Left lobe of liver (tissue), 2 donors: Measurements from ENCODE around the gene CFAP68. TPM values are rescaled to one million over a fixed set of nuclear protein-coding genes. Genes with fewer than 3 reads are reported as not detected.

Experiments
- ATAC-seq: fragments of 200-7000 bp; cut with Tn5 transposase; one replicate; pipeline ENCODE4 v1.9.1; 2020; ENCODE audit warnings: mild to moderate bottlenecking, moderate library complexity
- DNase-seq: peaks from one replicate; pipeline ENCODE4 v3.0.0-alpha.2; 2020; ENCODE audit warnings: low spot score
- total RNA-seq: library from RNA; stranded (reverse); gene quantifications from one replicate; pipeline ENCODE4 v1.2.1, GENCODE V29; 2021
- donor health status: DM: no; HTN: no; CAD: no; lungs with moderate emphysema.
- donor health status: DM: no; HTN: yes; CAD: no.

The CFAP68 gene, protein sequence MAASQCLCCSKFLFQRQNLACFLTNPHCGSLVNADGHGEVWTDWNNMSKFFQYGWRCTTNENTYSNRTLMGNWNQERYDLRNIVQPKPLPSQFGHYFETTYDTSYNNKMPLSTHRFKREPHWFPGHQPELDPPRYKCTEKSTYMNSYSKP
- 12.5 TPM for total RNA-seq

DNA sequence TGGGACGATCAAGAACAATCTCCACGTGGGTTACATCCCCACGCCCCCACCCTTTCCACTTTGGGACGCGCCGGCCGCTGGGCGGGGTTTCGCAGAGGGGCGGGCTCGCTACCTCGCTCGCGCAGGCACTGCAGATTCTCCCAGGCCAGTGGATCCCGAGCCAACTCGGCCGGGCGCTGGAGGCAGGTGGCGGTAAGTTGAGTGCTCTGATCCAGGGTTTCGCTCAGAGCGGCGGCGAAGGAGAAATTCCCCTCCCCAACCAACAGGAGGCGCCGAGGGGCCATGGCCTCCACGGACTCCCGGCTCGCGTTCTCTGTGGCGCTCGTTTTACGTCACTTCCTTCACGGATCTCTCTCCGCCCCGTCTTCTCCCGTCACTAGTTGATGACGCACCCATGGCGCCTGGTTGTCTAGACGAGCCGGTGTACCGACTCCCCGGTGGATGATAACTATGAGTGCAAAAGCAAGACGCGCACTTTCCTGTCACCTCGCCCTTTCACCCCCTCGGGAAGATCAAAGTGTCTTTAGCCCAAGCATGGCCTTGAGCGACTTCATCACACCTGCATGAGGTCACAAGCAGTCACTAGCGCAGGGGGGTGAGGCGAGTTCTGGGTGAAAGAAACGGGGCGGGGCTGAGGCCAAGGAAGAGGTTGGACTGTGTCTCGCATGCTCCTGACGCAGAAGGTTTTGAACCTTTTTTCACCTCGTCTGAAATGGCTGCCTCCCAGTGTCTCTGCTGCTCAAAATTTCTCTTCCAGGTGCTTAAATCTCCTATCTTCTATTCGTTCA is at the start of gene CFAP68, which contains the start of gene FDXACB1:
TSS of gene CFAP68 (plus strand) at position 693 of the 788 bp plus-strand sequence. CDS start at position 713, 20 bp downstream.
TSS of gene FDXACB1 (minus strand) at position 317 of the 788 bp plus-strand sequence. CDS start at position 284, 33 bp downstream.
- ATAC-seq (peak; percentile 95), DNase-seq (peak; percentile 97)

DNA sequence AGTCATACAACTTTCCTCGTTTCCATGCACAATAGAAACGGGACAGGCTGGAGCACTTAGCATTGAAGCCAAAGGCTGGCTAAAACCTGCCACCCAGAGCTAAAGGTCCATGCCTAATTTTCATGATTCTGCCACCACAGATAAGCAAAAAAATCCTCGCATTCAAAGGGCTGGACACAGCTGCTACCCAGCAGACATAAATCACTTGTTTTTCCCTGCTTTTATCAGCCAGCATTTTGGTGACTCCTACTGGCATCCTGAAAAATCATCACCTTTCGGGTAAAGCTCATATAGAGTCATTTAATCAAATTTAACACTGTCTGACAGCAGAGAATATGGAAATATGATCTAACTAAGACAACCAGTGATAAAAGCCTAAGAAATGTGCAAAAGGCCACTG is 45.8 kb upstream of the CFAP68 start:
- DNase-seq (peak; percentile 52), ATAC-seq (peak; percentile 85)

DNA sequence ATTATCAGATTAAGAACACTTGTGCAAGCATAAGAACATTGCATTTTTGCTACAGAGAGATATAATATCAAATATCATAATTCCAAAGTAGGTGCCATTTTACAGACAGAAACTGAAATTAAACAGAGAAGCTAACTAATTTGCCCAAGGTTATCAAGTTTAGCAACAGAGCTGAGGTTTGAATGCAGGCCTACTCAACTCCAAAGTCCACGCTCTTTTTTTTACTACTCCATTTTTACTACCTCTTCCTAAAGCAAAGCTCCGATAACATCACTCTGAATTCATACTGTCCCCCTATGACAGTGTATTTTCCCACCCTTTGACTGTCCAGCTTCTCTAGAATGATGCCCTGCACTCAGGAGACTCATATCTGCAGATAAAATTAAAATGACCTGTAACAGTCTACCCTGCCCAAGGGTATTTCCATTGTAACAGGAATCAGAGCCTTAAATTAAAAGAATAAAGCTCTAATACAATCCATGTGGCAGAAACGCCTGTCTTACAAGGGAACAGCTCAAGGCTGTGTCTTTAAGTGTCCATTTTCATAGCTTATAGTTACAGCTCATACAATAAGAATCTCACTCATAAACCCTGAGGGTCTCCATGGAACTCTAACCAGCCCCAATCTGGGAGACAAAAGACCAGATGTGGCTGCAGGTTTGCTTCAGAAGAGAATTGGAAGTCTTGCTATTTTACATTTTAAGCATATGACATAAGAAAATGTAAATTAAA is 44.7 kb upstream of the CFAP68 start:
- ATAC-seq (peak; percentile 44), DNase-seq (no peak)

DNA sequence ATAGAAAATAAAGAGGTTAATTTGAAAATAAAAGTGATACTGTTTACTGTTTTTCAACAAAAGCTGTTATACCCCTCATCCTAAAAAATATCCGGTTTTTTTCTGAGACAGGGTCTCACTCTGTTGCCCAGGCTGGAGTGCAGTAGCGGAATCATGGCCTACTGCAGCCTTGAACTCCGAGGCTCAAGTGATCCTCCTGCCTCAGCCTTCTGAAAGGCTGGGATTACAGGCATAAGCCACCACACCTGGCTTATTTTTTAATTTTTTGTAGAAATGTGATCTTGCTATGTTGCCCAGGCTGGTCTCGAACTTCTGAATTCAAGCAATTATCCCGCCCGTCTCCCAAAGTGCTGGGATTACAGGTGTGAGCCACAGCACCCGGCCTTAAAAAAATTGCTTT is 43.7 kb upstream of the CFAP68 start:
- DNase-seq (no peak), ATAC-seq (no peak)

DNA sequence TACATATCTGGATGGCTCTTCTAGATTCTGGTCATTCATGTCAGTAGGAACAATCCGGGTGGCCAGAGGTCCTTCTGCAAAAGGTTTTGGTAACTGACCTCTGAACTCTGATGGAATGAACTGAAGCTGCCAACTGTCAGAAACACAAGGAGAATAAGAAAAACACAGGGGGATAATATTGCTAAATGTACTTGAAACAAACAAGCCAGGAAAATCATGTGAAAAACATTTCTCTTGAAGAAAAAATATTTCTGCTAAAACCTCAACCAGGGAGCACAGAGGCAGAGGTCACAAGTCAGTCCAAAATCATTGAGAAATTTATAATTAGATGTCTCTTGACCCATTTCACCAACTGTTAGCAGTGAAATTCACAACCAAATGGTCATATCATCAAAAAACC is 43.2 kb upstream of the CFAP68 start:
- ATAC-seq (peak; percentile 39), DNase-seq (no peak)

DNA sequence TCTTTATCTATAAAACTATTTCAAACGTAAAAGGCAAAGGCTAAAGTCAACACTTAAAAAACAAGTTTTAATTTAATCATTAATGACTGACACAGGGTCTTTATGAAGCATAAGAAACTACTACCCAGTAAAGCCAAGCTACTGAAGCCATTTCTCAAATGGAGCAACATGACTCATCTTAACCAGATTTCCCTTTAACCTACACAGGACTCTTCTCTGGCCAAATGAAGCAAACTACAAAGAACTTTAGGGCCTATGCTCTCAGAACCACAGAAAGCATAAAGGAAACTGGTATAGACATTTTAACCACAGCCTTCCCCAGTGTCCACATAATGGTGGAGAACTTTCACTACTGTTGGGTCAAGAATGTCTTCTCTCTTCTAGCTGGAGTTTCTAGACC is 42.6 kb upstream of the CFAP68 start:
- DNase-seq (no peak), ATAC-seq (no peak)

DNA sequence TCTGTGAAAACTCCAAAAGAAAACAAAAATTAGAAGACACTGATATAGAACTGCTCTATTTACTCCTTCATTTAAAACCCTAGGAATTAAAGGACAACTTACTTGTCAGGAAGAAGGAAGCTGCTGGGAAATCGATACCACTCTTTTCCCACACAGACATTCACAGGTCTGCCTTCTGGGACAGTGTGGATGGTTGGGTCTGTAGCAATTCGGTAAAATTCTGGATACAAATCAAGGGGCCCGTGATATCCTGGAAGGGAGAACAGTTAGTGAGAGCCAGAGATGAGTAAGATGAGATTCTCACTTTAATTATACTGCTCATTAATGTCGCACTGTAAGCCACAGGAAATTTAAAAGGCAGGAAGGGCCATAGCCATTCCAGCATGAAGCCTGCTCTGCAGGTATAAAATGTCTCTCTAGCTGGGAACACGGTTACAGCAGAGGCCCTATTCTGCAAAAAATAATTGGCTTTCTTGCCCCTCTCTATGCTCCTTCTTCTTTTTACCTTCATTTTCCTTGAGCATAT is 41.9 kb upstream of the CFAP68 start:
- DNase-seq (no peak), ATAC-seq (no peak)

DNA sequence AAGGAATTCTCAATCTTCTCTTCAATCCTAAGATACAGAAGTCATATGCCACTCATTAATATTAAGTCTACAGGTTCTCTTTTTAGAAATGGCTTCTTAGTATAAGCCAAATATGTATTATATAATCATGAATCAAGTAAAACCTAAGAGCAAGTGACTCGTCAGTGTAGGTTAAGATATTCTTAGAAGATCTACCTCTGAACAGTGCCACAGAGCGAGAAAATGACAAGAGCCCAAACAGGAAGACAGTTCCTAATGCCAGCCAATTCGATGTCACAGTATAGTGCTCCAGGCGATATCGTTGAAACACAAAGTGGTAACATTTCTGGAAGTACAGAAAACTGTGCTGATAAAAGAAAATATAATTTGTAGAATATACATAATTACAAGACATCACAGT is 41.3 kb upstream of the CFAP68 start:
- no peak for DNase-seq
- no peak for ATAC-seq

DNA sequence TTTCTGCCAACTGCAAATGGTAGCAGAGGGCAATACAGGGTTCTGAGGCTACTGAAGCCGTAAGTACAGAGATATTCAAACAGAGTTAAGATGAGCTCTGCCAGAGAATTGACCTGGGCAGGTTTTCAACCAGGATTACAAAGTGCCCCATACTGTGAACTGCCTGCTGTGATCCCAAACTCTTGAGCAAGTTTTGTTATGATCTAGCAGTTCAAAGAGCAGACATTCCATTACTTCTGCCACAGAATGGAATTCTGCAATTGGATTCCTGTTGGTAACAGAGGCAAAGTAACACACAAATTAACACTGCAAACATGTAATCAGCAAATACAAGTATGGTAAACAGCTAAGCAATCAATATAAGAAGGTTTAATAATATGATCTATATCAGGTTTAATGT is 39.2 kb upstream of the CFAP68 start:
- peak; percentile 84 for ATAC-seq
- DNase-seq: peak; percentile 85

DNA sequence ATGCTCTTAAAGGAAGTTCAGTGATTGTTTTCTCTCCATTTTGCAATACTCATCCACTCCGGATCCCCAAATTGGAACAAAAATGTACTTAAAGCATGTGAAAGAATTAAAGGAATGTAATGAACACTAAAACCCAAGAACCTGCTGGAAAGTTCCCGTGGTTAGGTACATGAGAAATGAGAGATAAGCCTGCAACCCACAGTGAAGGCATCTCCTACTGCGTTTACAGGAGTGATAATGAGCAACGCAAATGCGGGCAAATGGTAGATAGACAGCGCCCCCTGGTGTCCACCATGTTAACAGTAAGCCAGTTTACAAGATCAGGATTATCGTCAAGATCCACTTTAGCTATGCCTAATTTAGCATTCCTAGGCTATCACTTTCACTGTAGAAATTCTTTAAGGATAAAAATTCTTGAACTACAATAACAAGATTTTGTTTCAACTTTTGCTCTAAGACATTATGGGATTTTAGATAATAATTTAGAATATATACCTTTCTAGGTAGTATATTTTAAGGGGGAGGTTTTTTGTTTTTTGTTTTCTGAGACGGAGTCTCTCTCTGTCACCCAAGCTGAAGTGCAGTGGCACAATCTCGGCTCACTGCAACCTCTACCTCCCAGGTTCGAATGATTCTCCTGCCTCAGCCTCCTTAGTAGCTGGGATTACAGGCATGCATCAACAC is 37.8 kb upstream of the CFAP68 start:
- ATAC-seq: peak; percentile 93
- DNase-seq: peak; percentile 92

DNA sequence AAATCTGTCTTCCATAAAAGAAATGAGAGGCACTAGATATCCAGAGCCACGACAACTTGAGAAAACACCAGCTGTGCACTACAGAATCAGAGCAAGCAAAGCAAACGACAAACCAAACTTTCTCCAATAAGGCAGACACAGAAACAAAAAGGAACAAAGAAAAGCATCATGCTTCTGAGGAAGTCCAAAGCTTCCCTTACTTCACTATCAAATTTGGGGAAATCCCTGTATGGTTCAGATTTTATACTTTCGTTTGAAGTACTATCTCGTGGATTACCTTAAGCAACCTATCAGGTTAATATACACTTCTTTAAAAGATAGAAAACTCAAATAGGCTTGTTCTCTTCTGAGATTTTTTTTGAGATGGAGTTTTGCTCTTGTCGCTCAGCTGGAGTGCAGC is 35.7 kb upstream of the CFAP68 start:
- ATAC-seq (no peak), DNase-seq (no peak)

DNA sequence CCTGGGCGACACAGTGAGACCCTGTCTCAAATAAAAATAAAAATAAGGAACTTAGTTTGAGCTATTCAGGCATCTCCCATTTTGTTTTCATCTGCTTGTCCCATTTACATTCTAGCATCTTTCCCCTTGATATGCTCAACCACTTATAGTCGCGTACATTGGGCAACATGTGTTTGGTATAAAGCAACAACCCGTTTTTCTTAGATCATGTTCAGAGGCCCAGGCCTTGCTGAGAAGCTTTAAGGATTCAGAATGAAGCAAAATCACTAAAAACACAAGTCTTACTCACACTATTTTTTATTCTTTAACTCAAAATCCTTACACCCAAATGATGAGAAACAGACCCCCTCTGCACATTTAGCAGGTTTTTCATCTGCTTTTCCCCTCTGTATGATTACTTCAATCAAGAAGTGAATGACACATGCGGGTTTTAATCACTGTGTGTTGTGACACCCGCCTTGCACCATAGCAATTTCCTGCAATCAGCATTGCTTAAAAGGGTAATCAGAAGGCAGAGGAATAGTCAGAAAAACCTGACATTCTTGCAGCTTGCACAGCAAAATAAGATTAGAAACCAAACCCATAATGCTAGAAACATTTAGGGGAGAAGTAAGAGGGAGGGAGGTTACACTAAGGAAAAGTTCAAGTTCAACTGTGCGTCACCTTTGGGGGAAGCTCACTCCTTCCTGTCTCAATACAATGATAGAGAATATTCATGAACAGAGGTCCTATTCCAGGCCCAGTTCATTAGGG is 33.9 kb upstream of the CFAP68 start:
- DNase-seq: no peak
- ATAC-seq: no peak

DNA sequence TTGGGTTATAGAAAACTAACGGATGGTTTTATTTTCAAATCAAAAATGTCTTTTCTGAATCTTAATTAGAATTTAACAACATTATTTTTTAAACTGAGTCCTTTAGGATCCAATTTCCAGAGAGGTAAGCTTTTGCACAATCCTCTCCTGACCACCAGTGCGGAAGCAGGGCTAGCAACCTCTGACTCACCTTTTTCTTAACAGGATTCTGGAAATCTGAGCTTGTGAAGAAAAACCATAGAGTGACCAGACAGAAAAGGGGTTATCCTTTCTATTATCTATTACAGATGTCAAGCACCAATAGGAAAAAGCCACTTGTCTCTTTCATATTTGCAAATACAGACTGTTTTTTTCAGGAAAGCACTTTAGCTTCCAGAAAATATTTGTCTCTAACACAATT is 33.3 kb upstream of the CFAP68 start:
- DNase-seq (no peak), ATAC-seq (no peak)

DNA sequence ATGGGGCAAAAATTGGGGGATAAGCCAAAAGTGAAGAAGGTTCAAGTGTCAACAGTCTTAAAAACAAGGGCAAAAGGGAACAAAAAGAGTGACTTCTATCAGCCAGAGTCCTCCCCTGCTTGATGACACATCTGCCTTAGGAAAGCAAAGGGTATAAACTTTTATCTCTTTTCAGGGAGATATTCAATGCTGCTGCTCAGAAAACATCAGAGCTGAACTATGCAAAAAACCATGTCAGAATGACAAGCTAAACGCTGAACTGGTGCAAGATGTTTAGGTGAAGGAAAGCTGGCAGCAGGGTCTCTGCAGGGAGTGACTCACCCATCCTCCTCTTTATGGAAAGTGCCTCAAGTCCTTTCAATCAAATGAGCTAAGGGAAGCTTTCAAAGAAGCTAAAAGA is 32.7 kb upstream of the CFAP68 start:
- ATAC-seq (no peak), DNase-seq (no peak)

DNA sequence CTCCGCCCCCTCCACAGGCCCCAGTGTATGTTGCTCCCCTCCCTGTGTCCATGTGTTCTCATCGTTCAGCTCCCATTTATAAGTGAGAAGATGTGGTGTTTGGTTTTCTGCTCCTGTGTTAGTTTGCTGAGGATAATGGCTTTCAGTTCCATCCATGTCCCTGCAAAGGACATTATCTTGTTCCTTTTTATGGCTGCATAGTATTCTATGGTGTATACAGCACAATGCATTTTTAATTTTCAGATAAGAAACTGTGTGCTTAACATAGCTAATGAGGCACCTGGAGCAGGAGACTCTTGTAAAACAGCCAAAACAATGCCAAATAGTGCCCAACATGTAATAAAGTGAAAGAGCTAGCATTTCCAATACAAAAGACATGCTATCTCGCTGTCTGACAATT is 29.7 kb upstream of the CFAP68 start:
- DNase-seq: no peak
- ATAC-seq: no peak

DNA sequence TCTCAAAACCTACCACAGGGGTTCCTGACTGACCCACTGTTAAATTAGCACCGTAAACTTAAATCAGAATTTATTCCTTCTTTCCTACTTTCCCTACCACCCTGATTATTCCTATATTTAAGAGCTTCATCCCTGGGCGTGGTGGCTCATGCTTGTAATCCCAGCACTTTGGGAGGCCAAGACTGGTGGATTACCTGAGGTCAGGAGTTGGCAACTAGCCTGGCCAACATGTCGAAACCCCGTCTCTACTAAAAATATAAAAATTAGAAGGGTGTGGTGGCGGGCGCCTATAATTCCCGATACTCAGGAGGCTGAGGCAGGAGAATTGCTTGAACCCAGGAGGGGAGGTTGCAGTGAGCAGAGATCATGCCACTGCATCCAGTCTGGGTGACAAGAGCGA is 28.3 kb upstream of the CFAP68 start:
- DNase-seq (no peak), ATAC-seq (peak; percentile 59)

DNA sequence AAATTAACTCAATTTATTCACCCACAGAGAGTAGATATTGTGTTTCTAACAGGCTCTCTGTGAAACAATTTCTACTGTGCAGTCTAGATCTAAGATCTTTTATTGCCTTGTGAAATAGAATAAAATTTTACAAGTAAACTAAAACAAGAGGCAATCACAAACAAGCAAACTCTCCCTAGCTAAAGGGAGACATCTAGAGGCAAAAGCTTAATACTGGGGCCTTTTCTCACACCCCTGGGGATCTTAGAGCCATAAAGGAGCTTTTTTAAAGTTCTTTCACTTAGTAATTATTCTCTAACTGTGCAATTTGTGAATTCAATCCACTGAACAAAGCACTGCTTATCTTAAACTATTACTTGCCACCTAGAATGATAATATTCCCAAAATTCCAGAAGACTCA is 27.7 kb upstream of the CFAP68 start:
- ATAC-seq (peak; percentile 88), DNase-seq (no peak)

DNA sequence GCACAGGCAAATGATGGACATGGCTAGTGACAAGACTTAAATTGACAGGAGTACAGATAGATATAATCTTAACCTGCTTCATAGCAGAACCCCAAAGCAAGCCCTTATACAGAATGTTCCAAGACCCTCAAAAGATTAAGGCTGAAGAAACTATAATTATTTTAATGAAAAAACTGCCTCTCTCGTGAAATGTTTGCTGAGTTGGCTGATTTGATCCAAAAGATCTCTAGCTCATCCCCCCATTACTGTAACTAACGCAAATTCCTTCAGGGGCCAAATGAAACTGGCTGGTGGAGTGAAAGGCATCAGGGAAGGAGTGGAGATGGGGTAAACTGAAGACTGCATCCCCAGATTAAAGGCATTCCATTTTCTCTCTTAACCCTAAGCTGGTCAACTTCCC is 27.2 kb upstream of the CFAP68 start:
- DNase-seq: no peak
- ATAC-seq: no peak

DNA sequence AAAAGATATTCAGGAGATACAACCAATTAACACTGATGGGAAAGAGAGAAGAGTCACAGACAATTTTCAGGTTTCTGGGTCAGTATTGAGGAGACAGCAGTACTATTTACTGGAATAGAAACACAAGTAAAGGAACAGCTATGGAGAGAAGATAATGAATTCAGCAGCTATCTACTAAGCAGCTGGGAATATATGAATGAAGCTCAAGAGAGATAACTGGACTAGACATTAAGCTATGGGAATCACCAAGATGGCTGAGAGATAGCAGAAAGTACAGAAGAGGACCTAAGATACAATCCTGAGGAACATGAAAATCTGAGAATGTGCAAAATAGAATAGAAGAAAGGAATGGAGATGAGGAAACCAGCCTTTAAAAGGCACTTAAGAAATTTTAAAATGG is 23.8 kb upstream of the CFAP68 start:
- DNase-seq (no peak), ATAC-seq (no peak)

DNA sequence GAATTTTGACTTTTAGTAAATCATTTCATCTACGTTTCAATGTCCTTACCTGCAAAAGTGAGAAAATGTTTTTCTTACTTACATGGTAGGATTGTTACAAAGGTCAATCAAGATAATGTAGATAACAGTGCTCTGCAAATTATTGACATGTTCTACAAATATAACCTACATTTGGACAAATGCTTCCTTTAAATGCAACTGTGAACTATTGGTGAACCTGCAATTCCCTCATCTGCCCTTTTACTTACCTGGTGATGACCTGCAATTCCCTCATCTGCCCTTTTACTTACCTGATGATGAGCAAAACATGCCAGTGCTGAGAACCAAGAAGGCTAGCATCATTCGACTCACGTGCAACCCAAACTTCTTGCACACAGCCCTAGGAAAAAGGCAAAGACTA is 19.1 kb upstream of the CFAP68 start:
- DNase-seq: no peak
- peak; percentile 87 for ATAC-seq
